Eye (tissue), 1 donor: ENCODE data around the gene TTI1.
"Not testable (repeated sequence)": the region's sequence is repeated elsewhere in the genome, so short reads cannot be mapped to it uniquely, and the experiment has no call there.

Experiments used
- DNase-seq: peaks from one replicate; pipeline ENCODE4 v3.0.0-alpha.2; 2015

The TTI1 gene

DNA sequence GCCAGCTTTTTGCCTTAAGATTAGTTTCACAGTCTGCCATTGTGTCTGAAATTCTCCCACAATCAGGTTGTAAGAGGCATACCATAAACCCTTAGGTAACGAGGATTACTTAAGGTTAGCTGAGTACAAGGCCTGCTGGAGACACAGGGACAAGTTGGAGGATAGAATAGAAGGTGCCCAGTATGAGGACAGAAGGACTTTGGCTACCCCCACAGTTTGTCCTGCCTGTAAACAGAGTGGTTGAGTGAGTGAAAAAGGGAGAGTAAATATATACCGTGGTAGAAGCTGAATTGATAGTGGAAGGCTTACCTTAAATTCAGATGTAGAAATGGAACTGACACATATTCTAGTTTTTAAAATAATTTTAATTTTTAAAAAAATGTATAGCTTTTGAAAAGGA lies 19.6 kb upstream of the TTI1 start:
- no peak for DNase-seq

DNA sequence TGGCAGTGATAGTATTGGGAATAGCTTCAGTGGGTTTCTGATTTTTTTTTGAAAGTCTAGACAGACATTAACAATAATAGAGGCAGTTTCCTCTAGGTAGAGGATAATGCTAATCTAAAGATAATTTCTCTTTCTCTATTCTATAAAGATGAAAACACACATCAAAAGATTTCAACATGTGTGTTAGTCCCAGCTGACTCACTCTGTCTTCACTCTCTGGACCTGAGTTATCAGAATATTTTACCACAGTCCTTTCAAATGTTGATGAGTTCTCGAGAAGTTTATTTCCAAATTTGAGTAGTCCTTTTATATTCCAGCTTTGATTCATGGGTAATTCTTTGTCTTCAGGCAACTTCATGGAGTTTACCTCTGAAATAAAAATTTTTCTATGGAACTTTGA lies 17.4 kb upstream of the TTI1 start:
- DNase-seq = no peak

DNA sequence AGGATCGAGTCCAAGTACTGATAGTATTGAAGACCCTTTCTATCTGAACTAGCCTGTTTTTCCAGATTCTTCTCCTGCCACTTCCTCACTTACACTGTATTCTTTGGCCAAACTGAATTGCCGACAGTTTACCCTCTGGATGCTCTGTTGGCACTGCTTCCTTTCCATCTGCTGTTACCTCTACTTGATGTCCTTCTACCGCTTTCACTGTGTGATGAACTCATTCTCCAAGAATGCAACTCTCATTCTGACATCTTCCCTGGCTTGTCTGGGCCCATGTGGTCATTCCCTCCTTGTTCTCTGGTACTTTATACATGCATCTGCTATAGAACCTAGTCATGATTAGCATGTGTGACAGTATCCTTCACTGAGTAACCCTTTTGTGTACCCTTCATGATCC lies 16.5 kb upstream of the TTI1 start:
- no peak for DNase-seq

DNA sequence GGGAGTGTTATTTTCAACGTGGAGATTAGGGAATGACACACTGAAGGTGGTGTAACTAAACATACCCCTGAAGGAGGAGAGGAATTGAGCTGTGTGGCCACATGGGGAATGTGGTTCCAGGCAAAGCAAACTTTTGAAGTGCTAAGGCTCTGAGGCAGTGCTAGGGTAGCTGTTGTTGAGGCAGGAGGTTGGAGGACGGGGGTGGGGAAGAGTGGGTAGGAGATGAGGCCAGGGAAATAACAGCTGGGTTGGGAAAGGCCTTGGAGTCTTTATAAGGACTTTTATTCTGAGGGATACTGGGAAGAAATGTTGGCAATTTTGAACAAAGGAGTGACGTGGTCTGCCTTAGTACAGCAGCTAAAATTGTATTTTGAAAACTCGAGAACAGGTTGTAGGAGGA lies 13.3 kb upstream of the TTI1 start:
- DNase-seq = no peak

DNA sequence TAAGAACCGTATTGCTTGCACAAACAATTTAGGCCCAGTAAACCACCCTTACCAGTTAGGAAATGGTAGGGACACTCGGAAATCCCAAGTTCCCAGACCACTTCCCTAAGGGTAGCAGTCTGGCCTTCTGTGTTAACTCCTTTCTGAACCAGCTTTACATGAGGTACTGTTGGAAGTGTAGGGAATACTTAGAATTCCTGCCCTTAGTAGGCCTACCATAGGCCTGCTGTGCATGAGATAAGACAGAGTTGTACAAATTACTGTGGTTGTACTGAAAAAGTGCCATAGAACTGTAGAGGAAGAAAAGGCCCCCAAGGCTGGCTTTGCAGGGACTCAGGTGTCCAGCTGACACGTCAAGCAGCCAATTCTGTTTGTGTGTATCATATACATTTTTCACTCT lies 11.4 kb upstream of the TTI1 start:
- no peak for DNase-seq

DNA sequence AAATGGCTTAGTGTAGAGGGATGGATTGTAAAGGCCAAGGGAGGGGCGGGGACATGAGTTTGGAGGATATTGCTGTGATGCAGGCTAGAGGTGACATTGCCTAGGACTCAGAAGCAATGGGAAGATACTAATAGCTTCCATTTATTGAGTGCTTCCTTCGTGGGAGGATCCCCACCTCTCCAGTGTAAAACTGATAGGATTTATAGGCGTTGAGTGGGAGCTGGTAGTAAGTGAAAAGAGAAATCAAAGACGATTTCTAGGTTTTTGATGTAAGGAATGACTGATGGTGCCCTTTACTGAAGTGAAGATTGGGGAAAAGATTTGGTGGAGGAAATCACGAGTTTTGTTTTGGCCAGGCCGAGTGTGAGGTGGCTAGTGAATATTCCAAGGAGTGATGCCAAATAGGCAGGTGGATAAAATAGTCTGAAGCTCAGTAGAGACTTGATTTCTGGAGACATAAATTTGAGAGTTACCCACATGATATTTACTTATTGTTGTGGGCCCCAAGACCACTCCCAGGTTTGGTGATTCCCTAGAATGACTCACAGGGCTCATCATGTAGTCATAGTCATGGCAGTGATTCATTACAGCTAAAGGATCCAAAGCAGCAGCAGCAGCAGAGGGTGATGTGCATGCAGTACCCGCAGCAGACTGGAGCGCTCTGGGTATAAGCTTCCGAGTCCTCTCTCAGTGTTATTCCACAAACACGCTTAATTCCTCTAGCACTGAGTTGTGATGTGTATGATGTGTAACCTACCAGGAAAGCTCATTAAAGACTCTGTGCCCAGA lies 10.4 kb upstream of the TTI1 start:
- no peak for DNase-seq

DNA sequence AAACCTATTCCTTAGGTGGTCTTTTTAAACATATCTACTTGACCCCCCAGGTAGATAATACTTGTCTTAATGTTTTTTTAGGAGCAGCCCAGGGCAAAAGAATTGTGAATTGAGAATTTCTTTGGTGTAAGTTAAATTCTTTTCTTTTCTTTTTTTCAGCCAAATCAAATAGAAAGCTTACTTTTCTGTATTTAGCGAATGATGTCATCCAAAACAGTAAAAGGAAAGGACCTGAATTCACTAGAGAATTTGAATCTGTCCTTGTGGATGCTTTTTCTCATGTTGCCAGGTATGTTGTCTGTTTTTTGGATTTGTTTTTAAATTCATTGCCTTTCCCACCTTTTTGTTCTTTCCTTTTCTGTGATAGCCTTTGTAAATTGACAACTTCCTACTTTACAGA lies 7.0 kb upstream of the TTI1 start:
- no peak for DNase-seq

DNA sequence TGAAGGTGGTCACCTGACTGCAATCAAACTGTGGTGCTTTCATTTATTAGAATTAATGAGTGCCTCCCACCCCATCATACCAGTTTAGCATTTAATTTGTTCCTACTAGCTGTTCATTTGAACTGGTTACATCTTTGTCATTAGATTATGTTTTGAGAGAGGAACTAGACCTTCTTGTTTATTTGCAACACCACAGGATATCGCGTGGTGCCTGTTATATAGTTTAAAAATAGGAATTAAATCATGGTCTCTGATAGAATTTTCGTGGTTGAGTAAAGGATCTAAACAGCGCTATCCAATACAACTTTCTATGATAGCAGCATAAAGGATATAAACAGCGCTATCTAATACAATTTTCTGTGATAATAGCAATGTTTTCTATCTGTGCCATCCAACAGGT lies 3.1 kb upstream of the TTI1 start:
- DNase-seq = no peak

DNA sequence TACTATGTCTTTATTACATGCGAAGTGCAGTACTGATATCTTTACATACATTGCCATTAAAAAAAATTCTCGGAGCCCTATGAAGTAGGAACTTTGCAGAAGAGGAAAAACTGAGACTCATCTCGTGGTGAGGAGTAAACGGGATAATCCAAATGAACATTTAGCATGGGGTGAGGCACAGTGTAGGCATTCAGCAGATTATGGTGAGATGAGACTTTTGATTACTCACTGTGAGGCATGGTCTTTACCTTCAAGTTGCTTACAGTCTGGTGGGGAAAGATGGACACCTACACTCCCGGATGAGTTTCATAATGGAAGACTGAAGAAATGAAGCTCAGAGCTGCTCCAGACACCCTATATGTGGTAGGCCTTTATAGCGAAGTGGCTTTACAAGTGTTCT lies 1.7 kb upstream of the TTI1 start:
- DNase-seq = no peak

DNA sequence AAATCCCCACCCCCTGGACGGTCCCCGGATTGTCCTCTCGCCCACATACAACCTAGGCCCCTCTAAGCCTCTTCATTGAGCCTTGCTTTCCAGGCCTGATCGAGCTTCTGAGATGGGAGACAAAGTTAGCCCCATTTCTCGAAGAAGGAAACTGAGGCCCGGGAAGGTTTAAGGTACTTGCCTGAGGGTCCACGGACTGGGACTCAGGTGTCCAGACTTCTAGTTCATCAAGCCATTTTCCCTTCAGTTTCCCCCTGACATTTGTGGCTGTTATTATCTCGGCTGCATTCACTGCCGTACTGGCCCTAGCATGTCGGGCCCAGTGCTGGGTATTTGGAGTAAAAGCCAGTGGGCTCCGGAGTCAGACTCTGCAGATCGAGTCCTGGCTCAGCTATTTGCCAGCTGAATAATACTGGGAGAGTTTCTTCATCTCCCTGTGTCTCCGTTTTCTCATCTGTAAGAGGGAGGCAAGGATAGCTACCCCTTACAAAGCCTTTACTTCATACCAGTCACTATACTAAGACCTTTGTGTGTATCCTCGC lies 923 bp upstream of the TTI1 start:
- no peak for DNase-seq

DNA sequence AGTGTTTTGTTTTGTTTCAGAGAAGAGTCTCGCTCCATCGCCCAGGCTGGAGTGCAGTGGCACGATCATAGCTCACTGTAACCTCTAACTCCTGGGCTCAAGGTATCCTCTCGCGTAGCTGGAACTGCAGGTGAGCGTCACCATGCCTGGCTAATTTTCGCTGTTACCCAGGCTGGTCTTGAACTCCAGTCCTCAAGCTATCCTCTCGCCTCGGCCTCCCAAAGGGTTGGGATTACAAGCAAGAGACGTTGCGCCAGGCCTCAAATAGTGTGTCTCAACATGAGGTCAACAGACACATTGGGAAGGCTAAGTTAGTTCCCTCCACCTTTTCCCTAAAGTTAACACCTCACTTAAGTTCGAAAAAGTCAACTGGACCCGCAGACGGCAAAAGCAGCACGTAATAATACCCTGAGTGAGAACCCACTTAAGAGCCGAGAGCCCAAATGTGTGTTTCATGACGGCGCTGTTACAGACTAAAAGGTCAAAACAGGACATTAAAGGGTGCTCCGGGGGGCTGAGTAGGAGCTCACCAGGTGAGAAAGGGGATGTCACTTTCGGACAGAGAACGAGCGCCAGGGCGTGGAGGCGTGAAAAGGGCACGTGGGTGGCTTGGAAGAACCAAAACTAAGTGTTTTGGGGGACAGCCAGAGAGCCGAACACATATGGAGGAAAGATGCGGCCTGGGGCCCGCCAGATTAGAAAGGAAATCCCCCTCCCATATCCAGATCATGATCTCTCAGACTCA lies 499 bp downstream of the TTI1 start:
- no peak for DNase-seq

DNA sequence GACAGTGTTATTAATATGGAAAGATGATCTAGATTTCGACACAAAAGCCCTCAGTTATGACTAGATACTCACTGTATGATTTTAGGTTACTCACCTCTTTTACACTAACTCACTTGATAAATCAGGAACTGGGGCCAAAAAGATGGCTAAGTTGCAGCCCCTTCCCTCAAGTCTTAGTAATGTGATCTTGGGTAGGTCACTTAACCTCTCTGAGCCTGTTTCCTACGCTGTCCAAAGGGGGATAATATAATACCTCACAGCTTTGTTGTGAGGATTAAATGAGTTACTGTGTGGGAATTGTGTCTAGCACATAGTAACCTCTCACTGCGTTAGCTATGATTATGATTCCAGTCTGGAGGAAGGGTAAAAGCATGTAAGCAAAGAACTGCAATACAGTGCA lies 1.3 kb downstream of the TTI1 start:
- DNase-seq = no peak

DNA sequence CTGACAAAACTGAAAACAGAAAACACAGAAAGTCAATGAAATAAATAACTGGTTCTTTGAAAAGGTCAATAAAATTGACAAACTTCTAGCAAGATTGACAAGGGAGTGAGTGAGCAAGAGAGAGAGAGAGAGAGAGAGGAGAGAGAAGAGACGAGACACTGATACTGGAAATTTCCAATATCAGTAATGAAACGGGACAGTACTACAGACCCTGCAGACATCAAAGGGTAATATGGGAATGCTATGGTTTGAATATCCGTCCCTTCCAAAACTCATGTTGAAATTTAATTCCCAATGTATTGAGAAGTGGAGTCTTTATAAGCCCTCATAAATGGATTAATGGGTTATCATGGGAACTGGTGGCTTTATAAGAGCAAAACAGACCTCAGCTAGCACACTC lies 3.8 kb downstream of the TTI1 start:
- no peak for DNase-seq

DNA sequence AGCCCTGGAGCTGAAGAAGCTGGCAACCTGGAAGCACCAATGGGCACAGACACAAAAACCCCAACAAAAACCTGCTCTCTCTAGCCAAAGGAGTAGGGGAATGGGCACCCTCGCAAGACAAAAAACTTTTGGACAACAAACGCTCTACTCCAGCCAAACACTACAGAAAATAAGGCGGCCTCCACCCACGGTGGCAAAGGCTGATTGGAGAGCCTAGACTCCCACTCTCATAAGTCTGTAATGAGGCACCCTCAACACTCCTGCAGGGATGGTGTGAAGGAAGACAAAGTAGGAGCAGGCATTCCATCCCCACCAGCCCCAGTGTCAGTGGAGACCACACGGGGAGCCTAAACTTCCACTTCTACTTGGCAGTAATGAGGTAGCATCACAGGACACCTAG lies 8.8 kb downstream of the TTI1 start:
- no peak for DNase-seq

DNA sequence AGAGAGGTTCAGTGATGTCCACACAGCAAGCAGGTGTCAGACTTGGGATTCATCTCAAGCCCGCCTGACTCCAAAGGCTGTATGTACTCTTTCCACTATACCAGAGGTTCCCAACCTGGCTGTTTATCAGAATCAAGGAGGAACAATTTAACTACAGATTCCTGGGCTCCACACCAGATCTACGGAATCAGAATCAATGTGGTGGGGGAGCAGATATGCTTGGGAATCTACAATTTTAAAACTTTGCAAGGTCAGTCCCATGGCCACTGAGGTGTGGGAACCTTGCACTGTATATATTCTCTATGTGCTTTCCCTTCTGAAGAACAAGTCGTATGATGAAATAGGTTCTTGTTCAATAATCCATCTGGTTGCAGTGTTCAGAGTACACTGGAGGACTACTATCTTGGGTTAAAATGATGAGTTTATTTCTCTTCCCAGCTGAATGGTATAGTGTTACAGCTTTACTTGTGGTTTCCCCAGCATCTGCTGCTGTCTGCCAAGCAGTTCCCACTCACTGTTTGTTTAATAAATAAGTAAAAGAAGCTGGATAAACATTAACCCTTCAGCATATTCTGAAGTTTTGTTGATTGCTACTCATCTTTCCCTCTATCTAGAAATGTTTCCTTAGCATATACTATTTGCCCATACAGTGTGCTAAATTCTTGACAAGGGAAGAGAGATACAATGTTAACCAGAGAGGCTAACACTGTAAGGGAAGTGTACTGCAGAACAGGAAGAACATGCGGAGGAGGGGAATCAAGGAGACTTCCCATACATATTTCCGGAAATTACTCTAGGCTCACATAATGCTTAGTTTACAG lies 9.9 kb downstream of the TTI1 start:
- DNase-seq = no peak

DNA sequence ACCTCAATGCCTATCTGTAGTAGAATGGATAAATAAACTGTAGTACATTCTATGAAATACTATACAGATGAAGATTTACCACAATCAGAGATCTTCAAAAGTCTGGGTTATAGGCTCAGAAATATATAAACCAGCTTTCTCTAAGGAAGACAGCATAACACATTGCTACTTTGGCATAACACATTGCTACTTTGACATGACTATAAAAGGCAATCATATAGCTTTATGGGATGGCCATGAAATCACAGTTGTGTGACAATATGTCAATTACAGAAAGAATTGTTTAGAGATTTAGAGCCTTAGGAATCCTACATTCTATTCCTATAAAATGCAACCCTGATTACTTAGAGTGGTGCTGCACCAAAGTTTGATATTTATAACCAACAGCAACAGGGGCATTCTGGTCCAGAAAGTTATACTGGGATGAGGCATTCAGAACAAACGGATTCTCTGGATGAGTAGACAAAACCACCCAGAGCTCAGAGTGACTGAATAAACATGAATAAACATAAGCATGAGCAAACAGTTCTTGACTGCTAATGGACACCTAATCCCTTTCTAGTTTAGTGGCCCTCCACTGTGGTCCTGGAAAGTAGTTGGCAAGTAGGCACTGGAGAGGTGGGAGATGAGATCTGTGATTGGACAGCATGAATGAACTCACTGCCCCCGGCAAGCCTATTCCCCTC lies 12.0 kb downstream of the TTI1 start:
- DNase-seq = no peak

DNA sequence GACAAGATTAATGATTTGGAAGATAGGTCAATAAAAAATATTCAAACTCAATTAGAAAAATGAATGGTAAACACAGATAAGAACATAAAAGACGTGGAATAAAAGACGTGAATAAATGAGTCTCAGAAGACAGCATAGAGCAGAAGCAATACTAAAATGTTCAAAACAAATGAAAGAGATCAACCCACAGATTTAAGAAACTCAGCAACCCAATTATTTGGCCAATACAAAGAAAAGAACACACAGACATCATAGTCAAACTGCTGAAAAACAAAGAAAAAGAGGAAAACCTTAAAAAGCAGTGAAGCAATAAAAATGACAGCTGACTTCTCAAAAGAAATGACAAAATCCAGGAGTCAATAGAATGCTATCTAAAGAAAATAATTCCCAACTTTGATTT lies 14.9 kb downstream of the TTI1 start:
- no peak for DNase-seq

DNA sequence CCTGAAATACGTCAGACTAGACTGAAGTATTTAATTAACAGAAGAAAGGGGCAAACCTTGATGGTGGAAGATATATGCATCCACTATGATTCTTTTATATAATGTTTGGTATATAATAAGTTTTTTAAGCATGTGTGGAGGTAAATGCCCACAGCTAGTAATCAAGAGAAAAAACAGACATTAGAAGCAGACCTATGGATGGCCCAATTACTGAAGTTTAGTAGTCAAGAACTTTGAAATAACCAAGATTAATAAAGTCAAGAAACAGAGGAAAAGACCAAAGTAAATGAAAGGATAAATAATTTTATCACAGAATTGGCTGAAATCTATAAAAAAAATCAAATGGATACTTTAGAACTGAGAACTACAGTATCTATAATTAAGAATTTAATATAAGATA lies 15.3 kb downstream of the TTI1 start:
- no peak for DNase-seq

DNA sequence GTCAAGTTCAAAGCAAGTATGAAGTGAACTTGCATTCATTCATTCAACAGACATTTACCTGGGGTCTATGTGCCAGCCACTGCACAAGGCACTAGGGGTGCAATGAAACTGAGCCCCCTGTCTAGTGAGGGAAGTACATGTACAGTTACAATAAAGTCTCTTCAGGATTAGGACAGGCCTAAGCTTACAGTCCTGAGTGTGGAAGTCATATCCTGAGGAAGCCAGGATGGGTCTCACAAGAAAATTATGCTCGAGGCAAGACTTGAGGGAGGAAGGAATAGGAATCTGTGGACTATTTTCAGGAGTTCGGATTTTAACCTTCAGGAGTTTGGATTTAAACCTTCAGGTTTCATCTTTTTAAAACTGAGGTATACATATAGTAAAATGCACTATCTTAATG lies 19.4 kb downstream of the TTI1 start:
- no peak for DNase-seq

DNA sequence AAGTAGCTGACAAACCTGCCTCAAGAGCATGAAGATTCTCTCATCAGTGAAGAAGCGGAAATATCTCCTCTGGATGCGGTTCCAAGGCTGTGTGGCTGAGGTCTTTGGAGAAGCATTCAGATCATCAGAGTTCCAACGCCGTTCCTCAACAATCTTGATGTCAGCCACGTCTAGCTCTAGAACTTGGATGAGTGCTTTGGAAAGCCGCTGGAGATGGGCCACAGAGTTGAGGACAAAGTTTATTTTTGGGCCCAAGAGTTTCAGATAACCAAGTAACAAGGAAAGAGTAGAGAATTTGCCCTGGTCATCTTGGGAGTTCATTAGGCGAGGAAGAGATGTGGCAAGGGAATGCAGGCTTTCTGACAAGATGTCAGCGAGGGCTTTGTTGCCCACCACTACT lies 20.9 kb downstream of the TTI1 start:
- DNase-seq = no peak

DNA sequence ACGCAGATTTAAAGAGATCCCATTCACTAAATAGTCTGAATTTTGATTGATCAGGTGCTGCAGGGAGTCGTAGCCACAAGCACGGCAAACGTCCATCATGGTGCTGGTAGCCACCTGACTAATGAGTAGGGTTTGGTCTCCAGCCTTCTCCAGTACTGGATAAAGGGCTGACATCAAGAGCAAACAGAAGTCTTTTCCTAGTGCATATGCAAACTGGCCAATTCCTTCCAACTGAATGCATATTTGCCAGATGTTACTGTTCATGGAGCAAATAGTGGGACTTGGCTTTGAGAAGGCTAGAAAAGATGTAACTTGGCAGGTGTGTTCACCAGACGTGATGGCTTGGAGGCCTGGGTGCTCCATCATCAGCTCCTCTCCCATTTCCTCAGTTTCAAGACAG lies 21.6 kb downstream of the TTI1 start:
- DNase-seq = no peak

DNA sequence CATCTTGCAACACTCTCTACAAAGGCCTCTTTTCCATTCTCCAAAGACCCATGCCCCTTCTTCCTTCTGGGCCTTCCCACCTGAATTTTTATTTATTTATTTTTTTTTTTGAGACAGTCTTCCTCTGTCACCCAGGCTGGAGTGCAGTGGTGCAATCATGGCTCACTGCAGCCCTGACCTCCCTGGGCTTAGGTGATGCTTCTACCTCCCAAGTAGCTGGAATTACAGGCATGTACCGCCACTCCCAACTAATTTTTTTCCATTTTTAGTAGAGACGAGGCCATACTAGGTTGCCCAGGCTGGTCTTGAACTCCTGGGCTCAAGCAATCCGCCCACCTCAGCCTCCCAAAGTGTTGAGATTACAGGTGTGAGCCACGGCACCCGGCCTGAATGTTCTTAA lies 23.8 kb downstream of the TTI1 start:
- DNase-seq = not testable (repeated sequence)
